ENCODE results near the gene AGPAT1. TPM values are rescaled to one million over a fixed set of nuclear protein-coding genes. Genes with fewer than 3 reads are reported as not detected.
A peak's percentile ranks its signal among the peaks of the same experiment; 100 is the strongest.

AGPAT1 gene
- total and polyA plus RNA-seq, 2 of the 8 experiments (the other 6 are each of a cell fraction or from before 2014, with no cell fraction given): 96.0 to 222 TPM

GRCh38 chr6:32192608-32193039 lies 16.7 kb upstream of the AGPAT1 start, which contains the start of gene GPSM3:
GPSM3 (minus strand) TSS chr6:32192643; CDS start chr6:32192513, 130 bp downstream.
- TF ChIP-seq CBX5 (IDR thresholded peaks at IDR 0.05; ENCODE audit: low read depth, low read length): no peak
- no peak for TF ChIP-seq CTCF (IDR thresholded peaks at IDR 0.05; ENCODE audit: control extremely low read depth in 1 of 3, insufficient read depth in 1 of 3, low read depth in 1 of 3, low read length in 3 of 3)
- TF ChIP-seq SP1 (IDR thresholded peaks at IDR 0.05; ENCODE audit: low read depth, low read length): peak; percentile 79
- no peak for TF ChIP-seq CHD2 (IDR thresholded peaks at IDR 0.05; ENCODE audit: low read length)
- TF ChIP-seq KDM4A (IDR thresholded peaks at IDR 0.05; ENCODE audit: low read depth, low read length, severe bottlenecking): no peak
- peak; percentile 35; the same call in 1 of the 2 replicates for TF ChIP-seq EGR1 (IDR thresholded peaks at IDR 0.05; ENCODE audit: borderline replicate concordance, low read depth, low read length)
- peaks cover 11% of the 10 kb centered on the region for H3K23me2 ChIP-seq (ENCODE audit: low read depth, low read length)
- H2BK20ac ChIP-seq (ENCODE audit: low read length): peak within 1 kb of the TSS; percentile 72; the same call in 1 of the 2 replicates
- no peak within 1 kb of the TSS for H2AFZ ChIP-seq (ENCODE audit: low read length)
- peak within 1 kb of the TSS in 1 of 4 experiments; percentile 42; a peak in 2 of 8 replicates for H3K4me3 ChIP-seq (ENCODE audit: extremely low read depth in 1 of 4, insufficient read depth in 2 of 4, low read depth in 3 of 4, low read length in 4 of 4)
- no peaks in the 10 kb centered on the region for H3K9me3 ChIP-seq (ENCODE audit: insufficient read depth in 2 of 2, low read depth in 1 of 2, low read length in 1 of 2)
- POLR2A ChIA-PET (ENCODE audit: partially characterized antibody): interaction anchor here (1.0 to 13.3 kb wide), 6 partner anchors 13 to 779 kb away, joined by 3 to 194 read pairs (median 8); partner anchors contain the start of genes AGPAT1, PRRT1, RNF5 and TNXB
- WGBS, 2 experiments (ENCODE audit: extremely low coverage in 1 of 2, insufficient coverage in 1 of 2, insufficient read length in 1 of 2, insufficient replicate concordance in 2 of 2, low coverage in 1 of 2, low lambda C conversion rate in 2 of 2, missing lambda C conversion rate in 1 of 2): 59% methylated on average over 3 of the region's 5 CpGs; no CpG with 5 or more reads in 1 of the 2 experiments
- H3K27ac ChIP-seq (ENCODE audit: low read depth, low read length): no peak within 1 kb of the TSS
- peak within 1 kb of the TSS; percentile 54 for H4K8ac ChIP-seq (ENCODE audit: extremely low read depth, insufficient read depth, low read length)
- peak within 1 kb of the TSS; percentile 99 for H2BK15ac ChIP-seq (ENCODE audit: low read length)
- DNase-seq (ENCODE audit: low read depth in 1 of 2, low spot score in 2 of 2): no peak
- CTCF ChIA-PET (ENCODE audit: partially characterized antibody): interaction anchor here (1.0 to 1.6 kb wide), 6 partner anchors 10 to 778 kb away, joined by 3 to 6 read pairs (median 4); no protein-coding TSS in a partner anchor
- H3K36me3 ChIP-seq (ENCODE audit: control insufficient read depth in 2 of 4, insufficient read depth in 4 of 4, low read length in 3 of 4): peaks cover 0 to 6% (median 3%) of the 10 kb centered on the region in 4 experiments; a peak in 4 of 8 replicates
- H2BK120ac ChIP-seq (replicated peaks; ENCODE audit: low read depth, low read length): peak within 1 kb of the TSS; percentile 88
- no peak within 1 kb of the TSS for H3K9ac ChIP-seq (replicated peaks in 1 of 4; ENCODE audit: extremely low read depth in 1 of 4, low read depth in 3 of 4, low read length in 3 of 4)
- peak within 1 kb of the TSS; percentile 54 for H4K5ac ChIP-seq (ENCODE audit: insufficient read length, low read depth, low read length)
- H3K23ac ChIP-seq (ENCODE audit: insufficient read length): no peak within 1 kb of the TSS
- H2AK5ac ChIP-seq (ENCODE audit: low read depth, low read length): peak within 1 kb of the TSS; percentile 40
- no peak within 1 kb of the TSS for H3K4ac ChIP-seq (replicated peaks; ENCODE audit: insufficient read length, low read depth, low read length)
- H3K18ac ChIP-seq (ENCODE audit: extremely low read depth, low read length): peak within 1 kb of the TSS; percentile 97
- H4K91ac ChIP-seq (replicated peaks; ENCODE audit: insufficient read length, low read length): peak within 1 kb of the TSS; percentile 76
- H2BK12ac ChIP-seq (ENCODE audit: low read depth, low read length): peak within 1 kb of the TSS; percentile 94; the same call in 1 of the 2 replicates
- H3K27me3 ChIP-seq (replicated peaks in 1 of 4; ENCODE audit: control insufficient read depth in 3 of 4, extremely low read depth in 1 of 4, insufficient read depth in 3 of 4, low read length in 3 of 4): no peaks in the 10 kb centered on the region
- H3K79me1 ChIP-seq (ENCODE audit: low read depth, low read length): no peaks in the 10 kb centered on the region; the same call in 1 of the 2 replicates
- H4K20me1 ChIP-seq (replicated peaks in 1 of 2; ENCODE audit: control insufficient read depth in 1 of 2, insufficient read depth in 2 of 2, low read length in 2 of 2): no peaks in the 10 kb centered on the region
- peaks cover 0 to 13% of the 10 kb centered on the region in 2 experiments; a peak in 2 of 4 replicates for H3K79me2 ChIP-seq (ENCODE audit: control insufficient read depth in 1 of 2, insufficient read depth in 2 of 2, low read length in 2 of 2)
- FAIRE-seq: no peak
- H3K4me2 ChIP-seq (ENCODE audit: insufficient read depth in 1 of 2, low read depth in 2 of 2, low read length in 2 of 2): peak within 1 kb of the TSS; percentile 57 to 90
- H3K4me1 ChIP-seq (replicated peaks in 1 of 4; ENCODE audit: control insufficient read depth in 3 of 4, insufficient read depth in 4 of 4, low read length in 3 of 4): peaks cover 8 to 45% (median 26%) of the 10 kb centered on the region in 4 experiments
- H3K56ac ChIP-seq (replicated peaks; ENCODE audit: insufficient read length, low read depth, low read length): no peak within 1 kb of the TSS
- H2BK5ac ChIP-seq (ENCODE audit: low read depth, low read length): peak within 1 kb of the TSS; percentile 92; the same call in 1 of the 2 replicates
- H3K14ac ChIP-seq (ENCODE audit: insufficient read length): no peak within 1 kb of the TSS
